Choroid plexus epithelial cell (primary cell): ENCODE data around the gene VSIG10L2.
A peak's percentile ranks its signal among the peaks of the same experiment; 100 is the strongest.

Experiments
- DNase-seq: peaks from one replicate; pipeline ENCODE4 v3.0.0-alpha.2; 2010; ENCODE audit warnings: low read depth
- H3K4me3 ChIP-seq: 2 replicates; pipeline ENCODE4 v1.5.1; 2011; ENCODE audit warnings: low read depth, mild to moderate bottlenecking, control low read depth, low read length, moderate library complexity
- CTCF ChIP-seq: conservative IDR thresholded peaks from 2 replicates; pipeline ENCODE4 v1.5.1; 2011; ENCODE audit warnings: low read depth, mild to moderate bottlenecking, control low read depth, inconsistent platforms, low read length, moderate library complexity

The VSIG10L2 gene

GRCh38 chr11:125945797-125946520, at the start of gene VSIG10L2:
Gene VSIG10L2 (plus strand): TSS chr11:125946044. CDS start chr11:125946056, 12 bp downstream.
- TF ChIP-seq CTCF: no peak
- H3K4me3 ChIP-seq: no peak within 1 kb of the TSS
- no peak for DNase-seq

GRCh38 chr11:125901872-125902271, 44.0 kb upstream of the VSIG10L2 start:
- no peak for TF ChIP-seq CTCF
- DNase-seq: no peak
- no peak overlapping the region for H3K4me3 ChIP-seq

- peak overlapping the region; percentile 76 for H3K4me3 ChIP-seq
- DNase-seq: no peak
- TF ChIP-seq CTCF: no peak
Observed at GRCh38 chr11:125902277-125902926, 43.4 kb upstream of the VSIG10L2 start.

- peak; percentile 87 for DNase-seq
- peak within 1 kb of the TSS; percentile 76 for H3K4me3 ChIP-seq
- no peak for TF ChIP-seq CTCF
Observed at GRCh38 chr11:125902927-125903710, 42.7 kb upstream of the VSIG10L2 start, which contains the start of gene PUS3. Gene PUS3 (minus strand): TSS chr11:125903206. CDS start chr11:125896284, 6,922 bp downstream.

GRCh38 chr11:125903711-125904659, 41.9 kb upstream of the VSIG10L2 start, which contains the start of gene DDX25:
Gene DDX25 (plus strand): TSS chr11:125904508. CDS start chr11:125904518, 10 bp downstream.
- TF ChIP-seq CTCF: no peak
- H3K4me3 ChIP-seq: peak within 1 kb of the TSS; percentile 3
- no peak for DNase-seq

- DNase-seq: no peak
- TF ChIP-seq CTCF: no peak
- no peak overlapping the region for H3K4me3 ChIP-seq
Observed at GRCh38 chr11:125904678-125905077, 41.2 kb upstream of the VSIG10L2 start.
